Measurements from ENCODE around the gene INTS7. TPM values are rescaled to one million over a fixed set of nuclear protein-coding genes. Genes with fewer than 3 reads are reported as not detected.

Gene INTS7
- polyA plus RNA-seq, 1 donor (not counting 4 experiments of a cell fraction or from before 2014, with no cell fraction given) = 27.2 TPM

- TF ChIP-seq, protein P1, sequence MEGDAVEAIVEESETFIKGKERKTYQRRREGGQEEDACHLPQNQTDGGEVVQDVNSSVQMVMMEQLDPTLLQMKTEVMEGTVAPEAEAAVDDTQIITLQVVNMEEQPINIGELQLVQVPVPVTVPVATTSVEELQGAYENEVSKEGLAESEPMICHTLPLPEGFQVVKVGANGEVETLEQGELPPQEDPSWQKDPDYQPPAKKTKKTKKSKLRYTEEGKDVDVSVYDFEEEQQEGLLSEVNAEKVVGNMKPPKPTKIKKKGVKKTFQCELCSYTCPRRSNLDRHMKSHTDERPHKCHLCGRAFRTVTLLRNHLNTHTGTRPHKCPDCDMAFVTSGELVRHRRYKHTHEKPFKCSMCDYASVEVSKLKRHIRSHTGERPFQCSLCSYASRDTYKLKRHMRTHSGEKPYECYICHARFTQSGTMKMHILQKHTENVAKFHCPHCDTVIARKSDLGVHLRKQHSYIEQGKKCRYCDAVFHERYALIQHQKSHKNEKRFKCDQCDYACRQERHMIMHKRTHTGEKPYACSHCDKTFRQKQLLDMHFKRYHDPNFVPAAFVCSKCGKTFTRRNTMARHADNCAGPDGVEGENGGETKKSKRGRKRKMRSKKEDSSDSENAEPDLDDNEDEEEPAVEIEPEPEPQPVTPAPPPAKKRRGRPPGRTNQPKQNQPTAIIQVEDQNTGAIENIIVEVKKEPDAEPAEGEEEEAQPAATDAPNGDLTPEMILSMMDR (optimal IDR thresholded peaks at IDR 0.05 in 1 of 3, IDR thresholded peaks at IDR 0.05 in 1 of 3, conservative IDR thresholded peaks at IDR 0.05 in 1 of 3; ENCODE audit: extremely low read depth in 1 of 3, insufficient read depth in 2 of 3, low read length in 3 of 3) = no peak
- no peak for TF ChIP-seq EZH2 (IDR thresholded peaks at IDR 0.05; ENCODE audit: low read length)
- no peak overlapping the region for H3K4me2 ChIP-seq (ENCODE audit: control insufficient read depth, extremely low read depth, insufficient read depth, low read depth, low read length)
- peaks cover 20% of the 10 kb centered on the region for H3K4me1 ChIP-seq (ENCODE audit: control insufficient read depth, extremely low read depth, insufficient read depth, low read length)
- no peaks in the 10 kb centered on the region for H3K36me3 ChIP-seq (ENCODE audit: control insufficient read depth in 2 of 2, extremely low read depth in 1 of 2, insufficient read depth in 2 of 2, low read length in 2 of 2)
- H3K9me3 ChIP-seq (ENCODE audit: control insufficient read depth, low read depth, low read length) = no peaks in the 10 kb centered on the region
- no peak overlapping the region for H3K4me3 ChIP-seq (ENCODE audit: control insufficient read depth in 2 of 3, extremely low read depth in 1 of 3, insufficient read depth in 2 of 3, low read depth in 1 of 3, low read length in 3 of 3)
- no peaks in the 10 kb centered on the region for H3K79me2 ChIP-seq (ENCODE audit: control insufficient read depth, insufficient read depth, low read length)
- FAIRE-seq (no peak), DNase-seq (ENCODE audit: low read depth, low spot score) (no peak)
- no peak overlapping the region for H3K27ac ChIP-seq (ENCODE audit: control insufficient read depth, insufficient read depth, low read length)
- H3K27me3 ChIP-seq (ENCODE audit: control insufficient read depth, extremely low read depth, insufficient read depth, low read length) = no peaks in the 10 kb centered on the region
- dilution Hi-C loops (cut with MboI; ENCODE audit: extremely low pct_ligation_motif_present, low sequenced_read_pairs) = no loop called here
- no peaks in the 10 kb centered on the region for H3K9me1 ChIP-seq (ENCODE audit: control insufficient read depth, extremely low read depth, insufficient read depth, low read length)
- H3K9ac ChIP-seq (ENCODE audit: control insufficient read depth, extremely low read depth, insufficient read depth, low read length) = no peak overlapping the region
- no peaks in the 10 kb centered on the region for H4K20me1 ChIP-seq (ENCODE audit: control insufficient read depth, extremely low read depth, insufficient read depth, low read length)
- H2AFZ ChIP-seq (ENCODE audit: control insufficient read depth, low read length) = no peak overlapping the region
Observed at GRCh38 chr1:211932933-211933254, 102.5 kb downstream of the INTS7 start.

DNA sequence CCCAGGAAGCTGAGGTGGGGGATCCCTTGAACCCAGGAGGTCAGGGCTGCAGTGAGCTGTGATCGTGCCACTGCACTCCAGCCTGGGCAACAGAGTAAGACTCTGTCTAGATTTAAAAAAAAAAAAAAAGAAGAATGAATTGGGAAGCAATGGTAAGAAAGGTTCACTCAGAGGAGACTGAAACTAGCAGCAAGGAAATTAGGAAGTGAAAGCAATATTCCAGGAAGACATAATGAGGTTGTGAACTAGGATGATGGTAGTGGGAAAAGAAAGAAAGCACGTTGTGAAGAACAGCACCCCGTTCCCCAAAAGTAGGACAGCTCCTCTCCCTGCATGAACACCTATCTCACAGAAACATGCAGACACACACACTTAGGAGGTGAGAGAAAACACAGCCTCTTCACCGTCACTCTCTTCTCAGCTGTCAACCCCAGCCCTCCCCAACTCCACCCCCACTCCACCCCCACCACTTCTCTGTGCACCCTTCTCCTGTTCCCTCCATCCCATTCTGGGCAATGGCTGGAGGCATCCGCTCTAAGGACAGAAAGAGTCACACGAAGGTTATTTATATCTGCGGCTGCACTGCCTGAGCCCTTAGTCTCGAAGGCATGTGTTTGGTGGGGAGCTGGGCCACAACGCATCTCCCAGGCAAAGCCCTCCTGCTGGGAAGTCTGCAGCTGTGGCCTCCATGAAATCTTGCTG, 103.0 kb downstream of the INTS7 start:
- DNase-seq (ENCODE audit: low read depth, low spot score) = no peak
- dilution Hi-C loops (cut with MboI; ENCODE audit: extremely low pct_ligation_motif_present, low sequenced_read_pairs) = no loop called here
- H3K9me1 ChIP-seq (ENCODE audit: control insufficient read depth, extremely low read depth, insufficient read depth, low read length) = no peaks in the 10 kb centered on the region

More for the DNA sequence above, 103.0 kb downstream of the INTS7 start:
- H3K4me2 ChIP-seq (ENCODE audit: control insufficient read depth, extremely low read depth, insufficient read depth, low read depth, low read length) = no peak overlapping the region
- H3K27ac ChIP-seq (ENCODE audit: control insufficient read depth, insufficient read depth, low read length) = no peak overlapping the region
- H3K9me3 ChIP-seq (ENCODE audit: control insufficient read depth, low read depth, low read length) = no peaks in the 10 kb centered on the region
- H3K36me3 ChIP-seq (ENCODE audit: control insufficient read depth in 2 of 2, extremely low read depth in 1 of 2, insufficient read depth in 2 of 2, low read length in 2 of 2) = no peaks in the 10 kb centered on the region
- H3K9ac ChIP-seq (ENCODE audit: control insufficient read depth, extremely low read depth, insufficient read depth, low read length) = no peak overlapping the region
- no peaks in the 10 kb centered on the region for H3K27me3 ChIP-seq (ENCODE audit: control insufficient read depth, extremely low read depth, insufficient read depth, low read length)
- TF ChIP-seq, protein P1 (optimal IDR thresholded peaks at IDR 0.05 in 1 of 3, IDR thresholded peaks at IDR 0.05 in 1 of 3, conservative IDR thresholded peaks at IDR 0.05 in 1 of 3; ENCODE audit: extremely low read depth in 1 of 3, insufficient read depth in 2 of 3, low read length in 3 of 3) = no peak
- no peak for TF ChIP-seq EZH2 (IDR thresholded peaks at IDR 0.05; ENCODE audit: low read length)
- H2AFZ ChIP-seq (ENCODE audit: control insufficient read depth, low read length) = no peak overlapping the region
- no peaks in the 10 kb centered on the region for H3K79me2 ChIP-seq (ENCODE audit: control insufficient read depth, insufficient read depth, low read length)
- no peaks in the 10 kb centered on the region for H4K20me1 ChIP-seq (ENCODE audit: control insufficient read depth, extremely low read depth, insufficient read depth, low read length)
- no peak overlapping the region for H3K4me3 ChIP-seq (ENCODE audit: control insufficient read depth in 2 of 3, extremely low read depth in 1 of 3, insufficient read depth in 2 of 3, low read depth in 1 of 3, low read length in 3 of 3)
- peaks cover 24% of the 10 kb centered on the region for H3K4me1 ChIP-seq (ENCODE audit: control insufficient read depth, extremely low read depth, insufficient read depth, low read length)
- no peak for FAIRE-seq
